K562 (cell line): Measurements from ENCODE around the gene GABPB2. TPM values are rescaled to one million over a fixed set of nuclear protein-coding genes. Genes with fewer than 3 reads are reported as not detected.

Experiments used
- CBX3 ChIP-seq, 2 experiments: IDR thresholded peaks; 1 replicate in 1 of 2; 2 replicates in 1 of 2; pipeline ENCODE4 v1.6.1; 2012; ENCODE audit warnings: inconsistent platforms in 2 of 2, low read length in 2 of 2, borderline replicate concordance in 1 of 2, control low read depth in 1 of 2
- EHMT2 ChIP-seq: fragments of 450-650 bp; IDR thresholded peaks from 2 replicates; pipeline ENCODE4 v1.6.1; 2018; ENCODE audit warnings: antibody characterized with exemption
- ELF1 ChIP-seq: fragments of 200-800 bp; sonication (Bioruptor generic); IDR thresholded peaks from 2 replicates; pipeline ENCODE4 v1.6.1; 2016; ENCODE audit warnings: missing genetic modification characterization, missing compliant biosample characterization
- EWSR1 ChIP-seq: fragments of 450-650 bp; IDR thresholded peaks from 2 replicates; pipeline ENCODE4 v1.6.1; 2018; ENCODE audit warnings: borderline replicate concordance, mild to moderate bottlenecking, low read depth, moderate library complexity; ENCODE audit not compliant: partially characterized antibody
- KDM1A ChIP-seq, 2 experiments: fragments of 450-650 bp; IDR thresholded peaks; 2 replicates each; pipeline ENCODE4 v1.6.1; 2016; ENCODE audit warnings: mild to moderate bottlenecking in 2 of 2
- MYBL2 ChIP-seq, 2 experiments: fragments of 450-650 bp in 1 of 2; sonication (generic) in 1 of 2; formaldehyde crosslinking in 1 of 2; IDR thresholded peaks; 2 replicates each; pipeline versions ENCODE4 v1.6.1 to v1.8.1; 2017 to 2022; ENCODE audit warnings: borderline replicate concordance in 1 of 2, inconsistent platforms in 1 of 2, low read depth in 1 of 2, mild to moderate bottlenecking in 1 of 2, missing genetic modification reagents in 1 of 2, moderate library complexity in 1 of 2
- NCOA1 ChIP-seq: fragments of 450-650 bp; IDR thresholded peaks from 2 replicates; pipeline ENCODE4 v1.6.1; 2016; ENCODE audit warnings: low read depth
- RBM39 ChIP-seq: fragments of 200-400 bp; formaldehyde crosslinking; optimal IDR thresholded peaks from 2 replicates; pipeline ENCODE3; 2018; ENCODE audit warnings: low read depth, low read length
- TCF7L2 ChIP-seq: fragments of 150-350 bp; IDR thresholded peaks from 2 replicates; pipeline ENCODE4 v1.6.1; 2016; ENCODE audit warnings: low read depth, mild to moderate bottlenecking, low read length, moderate library complexity
- TOE1 ChIP-seq, 2 experiments: fragments of 450-650 bp in 1 of 2; sonication (generic) in 1 of 2; formaldehyde crosslinking in 1 of 2; IDR thresholded peaks; 2 replicates each; pipeline versions ENCODE4 v1.7.1 to v1.8.0; 2016 to 2022; ENCODE audit warnings: borderline replicate concordance in 2 of 2, mild to moderate bottlenecking in 2 of 2, antibody characterized with exemption in 1 of 2, inconsistent platforms in 1 of 2, low read depth in 1 of 2, missing genetic modification reagents in 1 of 2, moderate library complexity in 1 of 2
- ZNF23 ChIP-seq: fragments of 250-450 bp; sonication (Bioruptor Pico); IDR thresholded peaks from 2 replicates; pipeline ENCODE4 v1.4.0; 2020; ENCODE audit warnings: mild to moderate bottlenecking
- polyA plus RNA-seq, 8 experiments: library from polyadenylated mRNA; depleted of rRNA in 4 of 8; stranded (reverse) in 5 of 8; unstranded in 3 of 8; fragments of >200 nt; fragmentation: Nextera tagmentation in 2 of 8; fragmentation: Illumina TruSeq in 1 of 8; extraction: Ambion mirVana in 2 of 8; extraction: Trizol in 1 of 8; gene quantifications; 2 replicates each; pipeline versions ENCODE4 v1.2.1 to v1.2.3, GENCODE V29; 2011 to 2014; ENCODE audit warnings: inconsistent platforms in 1 of 8, missing spikeins in 1 of 8
- total RNA-seq, 7 experiments: library from RNA; depleted of rRNA in 6 of 7; stranded (reverse); fragments of >200 nt in 6 of 7; fragmentation: Illumina TruSeq in 2 of 7; extraction: Trizol in 2 of 7; gene quantifications; 2 replicates each; pipeline versions ENCODE4 v1.2.1 to v1.2.3, GENCODE V29; 2011 to 2021; ENCODE audit warnings: low replicate concordance in 1 of 7
- TF ChIP-seq, protein P1 (sequence below): fragments of 250-450 bp; sonication (Bioruptor Pico); IDR thresholded peaks from 2 replicates; pipeline ENCODE4 v1.5.0; 2020; ENCODE audit warnings: mild to moderate bottlenecking
- TF ChIP-seq, protein P2 (sequence below): fragments of 250-450 bp; sonication (Bioruptor Pico); IDR thresholded peaks from 2 replicates; pipeline ENCODE4 v1.9.0; 2021; ENCODE audit warnings: mild to moderate bottlenecking, inconsistent platforms
- TF ChIP-seq, protein P3 (sequence below), 2 experiments: fragments of 450-650 bp in 1 of 2; sonication (generic) in 1 of 2; formaldehyde crosslinking in 1 of 2; IDR thresholded peaks in 1 of 2; conservative IDR thresholded peaks in 1 of 2; 2 replicates each; pipeline versions ENCODE4 v1.6.1 to v1.8.1; 2016 to 2023; ENCODE audit warnings: mild to moderate bottlenecking in 2 of 2, moderate library complexity in 2 of 2, inconsistent platforms in 1 of 2, missing genetic modification reagents in 1 of 2
- TF ChIP-seq, protein P4 (sequence below): sonication (generic); formaldehyde crosslinking; IDR thresholded peaks from 2 replicates; pipeline ENCODE4 v1.8.0; 2023; ENCODE audit warnings: missing genetic modification reagents, mild to moderate bottlenecking, borderline replicate concordance

Gene GABPB2
- total and polyA plus RNA-seq, 9 of the 15 experiments (the other 6 are each of a cell fraction or from before 2014, with no cell fraction given): 2.2 to 13.3 (median 6.1) TPM

DNA sequence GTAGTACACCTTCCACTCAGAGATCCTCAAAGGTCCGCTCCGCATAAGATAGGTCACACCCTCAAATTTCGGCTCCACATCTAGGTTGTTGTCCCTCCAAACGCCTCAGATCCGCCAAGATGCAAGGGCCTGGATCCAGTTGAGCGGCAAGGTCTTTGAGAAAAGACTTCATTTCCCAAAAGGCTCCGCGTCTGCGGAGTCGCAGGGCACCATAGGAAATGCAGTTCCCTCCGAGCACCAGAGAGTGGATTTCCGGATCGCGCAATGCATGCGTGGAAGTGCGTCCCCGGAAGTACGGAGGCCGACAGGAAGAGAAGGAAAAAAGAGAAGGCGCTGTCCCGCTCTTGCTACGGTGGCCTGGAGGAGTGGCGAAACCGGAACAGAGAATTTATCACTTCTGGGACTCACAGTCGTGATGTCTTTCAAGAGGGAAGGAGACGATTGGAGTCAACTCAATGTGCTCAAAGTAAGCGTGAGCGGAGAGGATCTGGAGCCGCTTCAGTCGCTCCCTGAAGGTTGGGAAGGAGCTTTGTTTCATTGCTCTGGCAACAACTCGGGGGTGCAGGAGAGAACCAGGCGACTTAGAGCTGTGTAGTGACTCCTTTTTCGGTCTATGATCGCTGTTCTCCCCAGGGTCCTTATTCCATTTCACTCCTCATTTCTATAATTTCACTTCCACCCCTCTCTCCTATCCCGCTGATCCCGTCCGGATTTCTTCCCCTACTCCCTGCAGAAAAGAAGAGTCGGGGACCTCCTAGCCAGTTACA is 95.4 kb downstream of the GABPB2 start, which contains the start of the genes LYSMD1 and SCNM1 (continued):
- TF ChIP-seq MYBL2 (IDR thresholded peaks at IDR 0.05; ENCODE audit: low read depth) (no peak), MYBL2 (CRISPR knock-in tag; IDR thresholded peaks at IDR 0.05; ENCODE audit: borderline replicate concordance) (no peak), EHMT2 (no peak), TCF7L2 (peak; percentile 68; the same call in 1 of the 2 replicates), CBX3 (IDR thresholded peaks at IDR 0.05; ENCODE audit: borderline replicate concordance in 1 of 2, low read length in 2 of 2) (peak in 1 of 2 experiments; percentile 88; a peak in 1 of 3 replicates), TOE1 (IDR thresholded peaks at IDR 0.05; ENCODE audit: borderline replicate concordance) (peak; percentile 87), TOE1 (CRISPR knock-in tag; IDR thresholded peaks at IDR 0.05; ENCODE audit: borderline replicate concordance, low read depth) (no peak), NCOA1 (no peak), KDM1A (IDR thresholded peaks at IDR 0.05) (no peak), EWSR1 (no peak), ZNF23 (CRISPR knock-in tag) (no peak), RBM39 (peak; percentile 83), ELF1 (tag) (peak; percentile 100)
- TF ChIP-seq, protein P1, sequence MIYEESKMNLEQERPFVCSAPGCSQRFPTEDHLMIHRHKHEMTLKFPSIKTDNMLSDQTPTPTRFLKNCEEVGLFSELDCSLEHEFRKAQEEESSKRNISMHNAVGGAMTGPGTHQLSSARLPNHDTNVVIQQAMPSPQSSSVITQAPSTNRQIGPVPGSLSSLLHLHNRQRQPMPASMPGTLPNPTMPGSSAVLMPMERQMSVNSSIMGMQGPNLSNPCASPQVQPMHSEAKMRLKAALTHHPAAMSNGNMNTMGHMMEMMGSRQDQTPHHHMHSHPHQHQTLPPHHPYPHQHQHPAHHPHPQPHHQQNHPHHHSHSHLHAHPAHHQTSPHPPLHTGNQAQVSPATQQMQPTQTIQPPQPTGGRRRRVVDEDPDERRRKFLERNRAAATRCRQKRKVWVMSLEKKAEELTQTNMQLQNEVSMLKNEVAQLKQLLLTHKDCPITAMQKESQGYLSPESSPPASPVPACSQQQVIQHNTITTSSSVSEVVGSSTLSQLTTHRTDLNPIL (CRISPR knock-in tag): no peak
- TF ChIP-seq, protein P2, sequence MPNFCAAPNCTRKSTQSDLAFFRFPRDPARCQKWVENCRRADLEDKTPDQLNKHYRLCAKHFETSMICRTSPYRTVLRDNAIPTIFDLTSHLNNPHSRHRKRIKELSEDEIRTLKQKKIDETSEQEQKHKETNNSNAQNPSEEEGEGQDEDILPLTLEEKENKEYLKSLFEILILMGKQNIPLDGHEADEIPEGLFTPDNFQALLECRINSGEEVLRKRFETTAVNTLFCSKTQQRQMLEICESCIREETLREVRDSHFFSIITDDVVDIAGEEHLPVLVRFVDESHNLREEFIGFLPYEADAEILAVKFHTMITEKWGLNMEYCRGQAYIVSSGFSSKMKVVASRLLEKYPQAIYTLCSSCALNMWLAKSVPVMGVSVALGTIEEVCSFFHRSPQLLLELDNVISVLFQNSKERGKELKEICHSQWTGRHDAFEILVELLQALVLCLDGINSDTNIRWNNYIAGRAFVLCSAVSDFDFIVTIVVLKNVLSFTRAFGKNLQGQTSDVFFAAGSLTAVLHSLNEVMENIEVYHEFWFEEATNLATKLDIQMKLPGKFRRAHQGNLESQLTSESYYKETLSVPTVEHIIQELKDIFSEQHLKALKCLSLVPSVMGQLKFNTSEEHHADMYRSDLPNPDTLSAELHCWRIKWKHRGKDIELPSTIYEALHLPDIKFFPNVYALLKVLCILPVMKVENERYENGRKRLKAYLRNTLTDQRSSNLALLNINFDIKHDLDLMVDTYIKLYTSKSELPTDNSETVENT (CRISPR knock-in tag): no peak
- TF ChIP-seq, protein P3, sequence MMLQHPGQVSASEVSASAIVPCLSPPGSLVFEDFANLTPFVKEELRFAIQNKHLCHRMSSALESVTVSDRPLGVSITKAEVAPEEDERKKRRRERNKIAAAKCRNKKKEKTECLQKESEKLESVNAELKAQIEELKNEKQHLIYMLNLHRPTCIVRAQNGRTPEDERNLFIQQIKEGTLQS (IDR thresholded peaks at IDR 0.05): no peak
- TF ChIP-seq, protein P3 (CRISPR knock-in tag; conservative IDR thresholded peaks at IDR 0.05): peak; percentile 71
- TF ChIP-seq, protein P4, sequence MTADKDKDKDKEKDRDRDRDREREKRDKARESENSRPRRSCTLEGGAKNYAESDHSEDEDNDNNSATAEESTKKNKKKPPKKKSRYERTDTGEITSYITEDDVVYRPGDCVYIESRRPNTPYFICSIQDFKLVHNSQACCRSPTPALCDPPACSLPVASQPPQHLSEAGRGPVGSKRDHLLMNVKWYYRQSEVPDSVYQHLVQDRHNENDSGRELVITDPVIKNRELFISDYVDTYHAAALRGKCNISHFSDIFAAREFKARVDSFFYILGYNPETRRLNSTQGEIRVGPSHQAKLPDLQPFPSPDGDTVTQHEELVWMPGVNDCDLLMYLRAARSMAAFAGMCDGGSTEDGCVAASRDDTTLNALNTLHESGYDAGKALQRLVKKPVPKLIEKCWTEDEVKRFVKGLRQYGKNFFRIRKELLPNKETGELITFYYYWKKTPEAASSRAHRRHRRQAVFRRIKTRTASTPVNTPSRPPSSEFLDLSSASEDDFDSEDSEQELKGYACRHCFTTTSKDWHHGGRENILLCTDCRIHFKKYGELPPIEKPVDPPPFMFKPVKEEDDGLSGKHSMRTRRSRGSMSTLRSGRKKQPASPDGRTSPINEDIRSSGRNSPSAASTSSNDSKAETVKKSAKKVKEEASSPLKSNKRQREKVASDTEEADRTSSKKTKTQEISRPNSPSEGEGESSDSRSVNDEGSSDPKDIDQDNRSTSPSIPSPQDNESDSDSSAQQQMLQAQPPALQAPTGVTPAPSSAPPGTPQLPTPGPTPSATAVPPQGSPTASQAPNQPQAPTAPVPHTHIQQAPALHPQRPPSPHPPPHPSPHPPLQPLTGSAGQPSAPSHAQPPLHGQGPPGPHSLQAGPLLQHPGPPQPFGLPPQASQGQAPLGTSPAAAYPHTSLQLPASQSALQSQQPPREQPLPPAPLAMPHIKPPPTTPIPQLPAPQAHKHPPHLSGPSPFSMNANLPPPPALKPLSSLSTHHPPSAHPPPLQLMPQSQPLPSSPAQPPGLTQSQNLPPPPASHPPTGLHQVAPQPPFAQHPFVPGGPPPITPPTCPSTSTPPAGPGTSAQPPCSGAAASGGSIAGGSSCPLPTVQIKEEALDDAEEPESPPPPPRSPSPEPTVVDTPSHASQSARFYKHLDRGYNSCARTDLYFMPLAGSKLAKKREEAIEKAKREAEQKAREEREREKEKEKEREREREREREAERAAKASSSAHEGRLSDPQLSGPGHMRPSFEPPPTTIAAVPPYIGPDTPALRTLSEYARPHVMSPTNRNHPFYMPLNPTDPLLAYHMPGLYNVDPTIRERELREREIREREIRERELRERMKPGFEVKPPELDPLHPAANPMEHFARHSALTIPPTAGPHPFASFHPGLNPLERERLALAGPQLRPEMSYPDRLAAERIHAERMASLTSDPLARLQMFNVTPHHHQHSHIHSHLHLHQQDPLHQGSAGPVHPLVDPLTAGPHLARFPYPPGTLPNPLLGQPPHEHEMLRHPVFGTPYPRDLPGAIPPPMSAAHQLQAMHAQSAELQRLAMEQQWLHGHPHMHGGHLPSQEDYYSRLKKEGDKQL (CRISPR knock-in tag): no peak
